ENCODE data around the gene ADGRG6. TPM values are rescaled to one million over a fixed set of nuclear protein-coding genes. Genes with fewer than 3 reads are reported as not detected.

Gene ADGRG6
- total RNA-seq, 6 donors from 2014 or later = 19.9 to 44.1 (median 29.8) TPM

GRCh38 chr6:142286088-142286409 is 15.8 kb upstream of the ADGRG6 start:
- no peak for TF ChIP-seq EP300 (IDR thresholded peaks at IDR 0.05)
- TF ChIP-seq CTCF (IDR thresholded peaks at IDR 0.05) = no peak
- TF ChIP-seq POLR2A (IDR thresholded peaks at IDR 0.05) = no peak
- TF ChIP-seq POLR2AphosphoS5 (IDR thresholded peaks at IDR 0.05) = no peak
- Histone ChIP-seq H3K4me1 (no peaks in the 10 kb centered on the region), H3K4me3 (no peak overlapping the region), H3K9me3 (no peaks in the 10 kb centered on the region), H3K36me3 (no peaks in the 10 kb centered on the region), H3K27me3 (no peaks in the 10 kb centered on the region), H3K27ac (no peak overlapping the region)
- no peak for ATAC-seq (ENCODE audit: low FRiP score in 2 of 2)
- 74 to 81% methylated on average over 1 of the region's 1 CpG for WGBS, 2 donors
- DNase-seq = no peak

GRCh38 chr6:142289687-142290086 is 12.1 kb upstream of the ADGRG6 start:
- 85 to 91% methylated on average over 6 of the region's 6 CpGs for WGBS, 2 donors
- Histone ChIP-seq H3K4me1 (no peaks in the 10 kb centered on the region), H3K27ac (no peak overlapping the region), H3K27me3 (no peaks in the 10 kb centered on the region), H3K9me3 (no peaks in the 10 kb centered on the region), H3K4me3 (no peak overlapping the region), H3K36me3 (no peaks in the 10 kb centered on the region)
- TF ChIP-seq POLR2AphosphoS5 (IDR thresholded peaks at IDR 0.05) = no peak
- TF ChIP-seq CTCF (IDR thresholded peaks at IDR 0.05) = no peak
- no peak for TF ChIP-seq EP300 (IDR thresholded peaks at IDR 0.05)
- TF ChIP-seq POLR2A (IDR thresholded peaks at IDR 0.05) = no peak
- DNase-seq (no peak), ATAC-seq (ENCODE audit: low FRiP score in 2 of 2) (no peak)

GRCh38 chr6:142290851-142291250 is 11.0 kb upstream of the ADGRG6 start:
- no peaks in the 10 kb centered on the region for H3K36me3 ChIP-seq
- DNase-seq = no peak
- no peaks in the 10 kb centered on the region for H3K27me3 ChIP-seq
- no peaks in the 10 kb centered on the region for H3K9me3 ChIP-seq
- WGBS, 2 donors = 76 to 89% methylated on average over 5 of the region's 5 CpGs
- TF ChIP-seq EP300 (IDR thresholded peaks at IDR 0.05) = no peak
- TF ChIP-seq POLR2A (IDR thresholded peaks at IDR 0.05) = no peak
- no peak for TF ChIP-seq POLR2AphosphoS5 (IDR thresholded peaks at IDR 0.05)
- ATAC-seq (ENCODE audit: low FRiP score in 2 of 2) = no peak
- no peaks in the 10 kb centered on the region for H3K4me1 ChIP-seq
- H3K4me3 ChIP-seq = no peak overlapping the region
- H3K27ac ChIP-seq = no peak overlapping the region

GRCh38 chr6:142291512-142291911 is 10.3 kb upstream of the ADGRG6 start:
- H3K27ac ChIP-seq = no peak overlapping the region
- no peaks in the 10 kb centered on the region for H3K27me3 ChIP-seq
- no peaks in the 10 kb centered on the region for H3K4me1 ChIP-seq
- no peak for ATAC-seq (ENCODE audit: low FRiP score in 2 of 2)
- no peaks in the 10 kb centered on the region for H3K36me3 ChIP-seq
- TF ChIP-seq EP300 (IDR thresholded peaks at IDR 0.05) (no peak), CTCF (IDR thresholded peaks at IDR 0.05) (no peak), POLR2AphosphoS5 (IDR thresholded peaks at IDR 0.05) (no peak), POLR2A (IDR thresholded peaks at IDR 0.05) (no peak)
- no peak overlapping the region for H3K4me3 ChIP-seq
- DNase-seq = no peak
- no peaks in the 10 kb centered on the region for H3K9me3 ChIP-seq
- WGBS, 2 donors = 88 to 91% methylated on average over 3 of the region's 3 CpGs

GRCh38 chr6:142292166-142292924 is 9.5 kb upstream of the ADGRG6 start:
- Histone ChIP-seq H3K36me3 (no peaks in the 10 kb centered on the region), H3K4me1 (no peaks in the 10 kb centered on the region), H3K27ac (no peak overlapping the region), H3K9me3 (no peaks in the 10 kb centered on the region), H3K27me3 (no peaks in the 10 kb centered on the region), H3K4me3 (no peak overlapping the region)
- ATAC-seq (ENCODE audit: low FRiP score in 2 of 2) (no peak), DNase-seq (no peak)
- WGBS, 2 donors = 81 to 89% methylated on average over 6 of the region's 6 CpGs
- TF ChIP-seq EP300 (IDR thresholded peaks at IDR 0.05) = no peak
- no peak for TF ChIP-seq POLR2AphosphoS5 (IDR thresholded peaks at IDR 0.05)
- no peak for TF ChIP-seq CTCF (IDR thresholded peaks at IDR 0.05)
- no peak for TF ChIP-seq POLR2A (IDR thresholded peaks at IDR 0.05)

All from upper lobe of left lung (tissue), 6 donors.